Stimulated activated CD8-positive, alpha-beta memory T cell treated with anti-CD3 and anti-CD28 coated beads, Interleukin-2, amount 100 ng/mL, for 1 hour (primary cell): ENCODE results near the gene PHF11.

Experiments used
- DNase-seq, 2 donors: peaks; one replicate each; pipeline ENCODE4 v3.0.0-alpha.2; 2020; ENCODE audit warnings: low read depth in 2 of 2

PHF11 gene

GRCh38 chr13:49498206-49498605, 2.5 kb downstream of the PHF11 start:
- DNase-seq: no peak

GRCh38 chr13:49499889-49500660, 4.3 kb downstream of the PHF11 start:
- no peak for DNase-seq

- DNase-seq: no peak
These were observed 7.2 kb downstream of the PHF11 start for GRCh38 chr13:49502954-49503353.

- no peak for DNase-seq
These were observed 8.2 kb downstream of the PHF11 start for GRCh38 chr13:49503951-49504350.

- no peak for DNase-seq
These were observed 16.8 kb downstream of the PHF11 start for GRCh38 chr13:49512578-49512977.

GRCh38 chr13:49516467-49516866, 20.7 kb downstream of the PHF11 start:
- DNase-seq: no peak

GRCh38 chr13:49517461-49517860, 21.7 kb downstream of the PHF11 start:
- no peak for DNase-seq

- DNase-seq: no peak
These were observed 25.5 kb downstream of the PHF11 start for GRCh38 chr13:49521224-49521623.

GRCh38 chr13:49524740-49525501, 29.2 kb downstream of the PHF11 start:
- no peak for DNase-seq

- DNase-seq: no peak
These were observed 31.4 kb downstream of the PHF11 start for GRCh38 chr13:49527123-49527522.

- DNase-seq: no peak
These were observed 32.4 kb downstream of the PHF11 start for GRCh38 chr13:49528161-49528560.

GRCh38 chr13:49530457-49530856, 34.7 kb downstream of the PHF11 start:
- no peak for DNase-seq

GRCh38 chr13:49532593-49532992, 36.8 kb downstream of the PHF11 start:
- DNase-seq: no peak

GRCh38 chr13:49533011-49533410, 37.3 kb downstream of the PHF11 start:
- DNase-seq: no peak

GRCh38 chr13:49533591-49534269, 38.0 kb downstream of the PHF11 start:
- no peak for DNase-seq

GRCh38 chr13:49536144-49536873, 40.6 kb downstream of the PHF11 start:
- DNase-seq: no peak

GRCh38 chr13:49538404-49538803, 42.7 kb downstream of the PHF11 start:
- no peak for DNase-seq

- no peak for DNase-seq
These were observed 43.6 kb downstream of the PHF11 start for GRCh38 chr13:49539313-49539712.

GRCh38 chr13:49539746-49540145, 44.0 kb downstream of the PHF11 start:
- DNase-seq: no peak

GRCh38 chr13:49540552-49540951, 44.8 kb downstream of the PHF11 start:
- DNase-seq: no peak

GRCh38 chr13:49543656-49544055, 47.9 kb downstream of the PHF11 start:
- no peak for DNase-seq

GRCh38 chr13:49545661-49546060, 49.9 kb downstream of the PHF11 start:
- no peak for DNase-seq
